ENCODE measurements around the gene KCNG2. TPM values are rescaled to one million over a fixed set of nuclear protein-coding genes. Genes with fewer than 3 reads are reported as not detected.

The KCNG2 gene
- total RNA-seq, 1 donor from 2014 or later, result not detected

- Mint-ChIP-seq H3K27me3 (ENCODE audit: unreplicated experiment) (no peaks in the 10 kb centered on the region), H3K4me1 (ENCODE audit: unreplicated experiment) (no peaks in the 10 kb centered on the region), H3K27ac (ENCODE audit: unreplicated experiment) (no peak overlapping the region), H3K4me3 (ENCODE audit: unreplicated experiment) (no peak overlapping the region), H3K9me3 (ENCODE audit: unreplicated experiment) (no peaks in the 10 kb centered on the region), H3K36me3 (ENCODE audit: unreplicated experiment) (no peaks in the 10 kb centered on the region)
- DNase-seq (ENCODE audit: extremely low spot score, unreplicated experiment), result peak; percentile 81
- TF ChIP-seq CTCF (IDR thresholded peaks at IDR 0.05), result no peak
Observed at GRCh38 chr18:79871481-79872091, 73.8 kb downstream of the KCNG2 start.

- no peak for TF ChIP-seq CTCF (IDR thresholded peaks at IDR 0.05)
- no peaks in the 10 kb centered on the region for H3K4me1 Mint-ChIP-seq (ENCODE audit: unreplicated experiment)
- no peaks in the 10 kb centered on the region for H3K36me3 Mint-ChIP-seq (ENCODE audit: unreplicated experiment)
Observed at GRCh38 chr18:79872527-79873444, 75.0 kb downstream of the KCNG2 start.

GRCh38 chr18:79873449-79874110, 75.8 kb downstream of the KCNG2 start:
- H3K9me3 Mint-ChIP-seq (ENCODE audit: unreplicated experiment), result no peaks in the 10 kb centered on the region
- no peaks in the 10 kb centered on the region for H3K4me1 Mint-ChIP-seq (ENCODE audit: unreplicated experiment)
- H3K4me3 Mint-ChIP-seq (ENCODE audit: unreplicated experiment), result no peak overlapping the region
- H3K27me3 Mint-ChIP-seq (ENCODE audit: unreplicated experiment), result no peaks in the 10 kb centered on the region
- H3K36me3 Mint-ChIP-seq (ENCODE audit: unreplicated experiment), result no peaks in the 10 kb centered on the region
- DNase-seq (ENCODE audit: extremely low spot score, unreplicated experiment), result no peak
- H3K27ac Mint-ChIP-seq (ENCODE audit: unreplicated experiment), result no peak overlapping the region
- no peak for TF ChIP-seq CTCF (IDR thresholded peaks at IDR 0.05)

More at GRCh38 chr18:79872527-79873444, 75.0 kb downstream of the KCNG2 start:
- no peaks in the 10 kb centered on the region for H3K9me3 Mint-ChIP-seq (ENCODE audit: unreplicated experiment)
- H3K27me3 Mint-ChIP-seq (ENCODE audit: unreplicated experiment), result no peaks in the 10 kb centered on the region
- H3K4me3 Mint-ChIP-seq (ENCODE audit: unreplicated experiment), result no peak overlapping the region
- peak; percentile 82 for DNase-seq (ENCODE audit: extremely low spot score, unreplicated experiment)
- no peak overlapping the region for H3K27ac Mint-ChIP-seq (ENCODE audit: unreplicated experiment)

GRCh38 chr18:79874553-79875530, 77.1 kb downstream of the KCNG2 start:
- peak; percentile 81 for DNase-seq (ENCODE audit: extremely low spot score, unreplicated experiment)
- H3K27ac Mint-ChIP-seq (ENCODE audit: unreplicated experiment), result no peak overlapping the region
- H3K9me3 Mint-ChIP-seq (ENCODE audit: unreplicated experiment), result peaks cover 4% of the 10 kb centered on the region
- no peaks in the 10 kb centered on the region for H3K36me3 Mint-ChIP-seq (ENCODE audit: unreplicated experiment)
- no peak overlapping the region for H3K4me3 Mint-ChIP-seq (ENCODE audit: unreplicated experiment)
- TF ChIP-seq CTCF (IDR thresholded peaks at IDR 0.05), result no peak
- no peaks in the 10 kb centered on the region for H3K27me3 Mint-ChIP-seq (ENCODE audit: unreplicated experiment)
- no peaks in the 10 kb centered on the region for H3K4me1 Mint-ChIP-seq (ENCODE audit: unreplicated experiment)
